H1 (cell line): Measurements from ENCODE around the gene MGST2. TPM values are rescaled to one million over a fixed set of nuclear protein-coding genes. Genes with fewer than 3 reads are reported as not detected.

Experiments
- E2F6 ChIP-seq: IDR thresholded peaks from 2 replicates; pipeline ENCODE4 v1.6.1; 2012; ENCODE audit warnings: inconsistent platforms
- GTF2F1 ChIP-seq: IDR thresholded peaks from 2 replicates; pipeline ENCODE4 v1.6.1; 2012; ENCODE audit warnings: low read depth, low read length, improper control_type of control experiment, borderline replicate concordance
- SIRT6 ChIP-seq: IDR thresholded peaks from one replicate; pipeline ENCODE4 v1.7.1; 2012; ENCODE audit warnings: low read length, inconsistent platforms
- USF2 ChIP-seq: IDR thresholded peaks from 2 replicates; pipeline ENCODE4 v1.6.1; 2011; ENCODE audit warnings: low read length, improper control_type of control experiment
- polyA plus RNA-seq, 7 experiments: library from polyadenylated mRNA; depleted of rRNA in 3 of 7; stranded (reverse) in 5 of 7; unstranded in 2 of 7; fragments of >200 nt in 5 of 7; fragments of 200-250 nt in 2 of 7; gene quantifications; 1 replicate in 5 of 7; 2 replicates in 1 of 7; 4 replicates in 1 of 7; pipeline versions ENCODE4 v1.2.1 to v1.2.3, GENCODE V29; 2011 to 2013; ENCODE audit warnings: missing spikeins in 2 of 7, mixed read lengths in 2 of 7
- total RNA-seq: library from RNA; stranded (reverse); fragmentation: NEBNext Ultra II Directional; extraction: Animal tissue kit (Norgen Biotek cat#: 25700); gene quantifications from 2 replicates; pipeline ENCODE4 v1.2.1, GENCODE V29; 2021

MGST2 gene
- total and polyA plus RNA-seq, 2 of the 8 experiments (the other 6 are each of a cell fraction or from before 2014, with no cell fraction given), result 8.0 to 13.6 TPM

GRCh38 chr4:139654516-139654915, 11.1 kb upstream of the MGST2 start (continued):
- TF ChIP-seq GTF2F1 (no peak), USF2 (no peak), SIRT6 (no peak), E2F6 (no peak)
